Uterus (tissue), 4 donors: ENCODE data around the gene AP3D1. TPM values are rescaled to one million over a fixed set of nuclear protein-coding genes. Genes with fewer than 3 reads are reported as not detected.
A peak's percentile ranks its signal among the peaks of the same experiment; 100 is the strongest.

Experiments
- DNase-seq, 2 donors: peaks; one replicate each; pipeline ENCODE4 v3.0.0-alpha.2; 2019 to 2020
- H3K27ac ChIP-seq, 2 donors: fragments of 200-600 bp; sonication (generic); 1 replicate in 1 of 2; 2 replicates in 1 of 2; pipeline ENCODE4 v1.5.1; 2016 to 2018
- H3K27me3 ChIP-seq, 2 donors: fragments of 200-600 bp; sonication (generic); one replicate each; pipeline ENCODE4 v1.5.1; 2018 to 2019; ENCODE audit warnings: control low read depth in 1 of 2
- H3K36me3 ChIP-seq, 2 donors: fragments of 200-600 bp; sonication (generic); one replicate each; pipeline ENCODE4 v1.5.1; 2019; ENCODE audit warnings: control low read depth in 1 of 2
- H3K4me1 ChIP-seq, 2 donors: fragments of 200-600 bp; sonication (generic); one replicate each; pipeline ENCODE4 v1.5.1; 2018 to 2019; ENCODE audit warnings: control low read depth in 1 of 2
- H3K4me3 ChIP-seq, 2 donors: fragments of 200-600 bp; sonication (generic); 1 replicate in 1 of 2; 2 replicates in 1 of 2; pipeline ENCODE4 v1.5.1; 2018 to 2019; ENCODE audit warnings: mild to moderate bottlenecking in 1 of 2
- H3K9me3 ChIP-seq, 2 donors: fragments of 200-600 bp; sonication (generic); one replicate each; pipeline ENCODE4 v1.5.1; 2019; ENCODE audit warnings: control low read depth in 1 of 2
- CTCF ChIP-seq, 4 experiments: fragments of 200-600 bp in 2 of 4; fragments of 450-650 bp in 2 of 4; sonication (generic) in 2 of 4; IDR thresholded peaks; one replicate each; pipeline ENCODE4 v1.5.1; 2016 to 2019; ENCODE audit warnings: antibody characterized with exemption in 4 of 4, mild to moderate bottlenecking in 2 of 4, moderate library complexity in 1 of 4
- POLR2A ChIP-seq, 2 donors: fragments of 450-650 bp; IDR thresholded peaks; one replicate each; pipeline ENCODE4 v1.6.1; 2016; ENCODE audit warnings: antibody characterized with exemption in 2 of 2, mild to moderate bottlenecking in 1 of 2, moderate library complexity in 1 of 2
- intact Hi-C: fragments of 100-400 bp; cut with DNase I; formaldehyde crosslinking; loops from one replicate; pipeline ENCODE4 v1.15.1; 2023; ENCODE audit warnings: low total_unique reads
- total RNA-seq, 4 donors: library from RNA; depleted of rRNA in 3 of 4; stranded (reverse); fragments of >200 nt in 3 of 4; gene quantifications; one replicate each; pipeline versions ENCODE4 v1.1.0 to v1.2.4, GENCODE V29; 2014 to 2023
- donor health status: DM: yes; HTN: yes; CAD: no.

Gene AP3D1
- total RNA-seq, 4 donors from 2014 or later: 33.8 to 97.5 (median 49.8) TPM

GRCh38 chr19:2050991-2051772 is 100.2 kb downstream of the AP3D1 start, which contains the start of gene MKNK2:
Gene MKNK2 (minus strand): TSS chr19:2051244. CDS start chr19:2050851, 393 bp downstream.
- DNase-seq: peak; percentile 90 to 93
- Histone ChIP-seq H3K27me3 (no peaks in the 10 kb centered on the region), H3K9me3 (no peaks in the 10 kb centered on the region), H3K27ac (peak within 1 kb of the TSS; percentile 97 to 100), H3K36me3 (no peaks in the 10 kb centered on the region), H3K4me3 (peak within 1 kb of the TSS; percentile 53 to 96), H3K4me1 (peaks cover 8 to 52% of the 10 kb centered on the region in 2 donors)
- TF ChIP-seq CTCF (IDR thresholded peaks at IDR 0.05) (peak; percentile 45 to 80 (median 64)), POLR2A (IDR thresholded peaks at IDR 0.05) (peak; percentile 100)
- intact Hi-C loops: no loop called here

Other genes starting within 250 kb of the AP3D1 start
- gene ADAT3, start 246.2 kb downstream of the AP3D1 start, total RNA-seq: 1 to 10 TPM; 1.0 to 5.5 (median 2.8) TPM
- gene SCAMP4, start 246.2 kb downstream of the AP3D1 start, total RNA-seq: 10 to 100 TPM in 3 of 4 donors, 1 to 10 TPM in 1; 9.5 to 68.9 (median 28.0) TPM
- 10 to 100 TPM in 3 of 4 donors, 1 to 10 TPM in 1; 8.2 to 59.4 (median 46.7) TPM for gene CSNK1G2, start 210.4 kb downstream of the AP3D1 start, total RNA-seq
- 100 to 1,000 TPM in 1 of 4 donors, 10 to 100 TPM in 3; 48.2 to 105 (median 61.8) TPM for gene BTBD2, start 135.9 kb downstream of the AP3D1 start, total RNA-seq
- 100 to 1,000 TPM in 2 of 4 donors, 10 to 100 TPM in 2; 34.6 to 155 (median 81.7) TPM for gene MKNK2, start 100.3 kb downstream of the AP3D1 start, total RNA-seq
- gene MOB3A, start 55.2 kb downstream of the AP3D1 start, total RNA-seq: 10 to 100 TPM; 10.2 to 81.4 (median 20.7) TPM
- 10 to 100 TPM in 1 of 4 donors, 1 to 10 TPM in 3; 1.5 to 86.1 (median 5.7) TPM for gene IZUMO4, start 54.7 kb downstream of the AP3D1 start, total RNA-seq
- gene DOT1L, start 12.4 kb upstream of the AP3D1 start, total RNA-seq: 10 to 100 TPM in 2 of 4 donors, 1 to 10 TPM in 2; 3.2 to 45.3 (median 10.0) TPM
- 10 to 100 TPM in 3 of 4 donors, 1 to 10 TPM in 1; 5.9 to 56.7 (median 30.1) TPM for gene PLEKHJ1, start 84.8 kb upstream of the AP3D1 start, total RNA-seq
- 100 to 1,000 TPM in 1 of 4 donors, 10 to 100 TPM in 3; 33.2 to 107 (median 50.6) TPM for gene SF3A2, start 85.3 kb upstream of the AP3D1 start, total RNA-seq
- gene AMH, start 97.8 kb upstream of the AP3D1 start, total RNA-seq: 1 to 10 TPM in 1 of 4 donors, under 1 TPM in 1, not detected in 2; 0.35 to 3.5 TPM
- not detected for gene JSRP1, start 104.9 kb upstream of the AP3D1 start, total RNA-seq
- gene PEAK3, start 130.6 kb upstream of the AP3D1 start, total RNA-seq: under 1 TPM in 2 of 4 donors, not detected in 2; 0.26 to 0.40 TPM
- not detected for gene LINGO3, start 156.6 kb upstream of the AP3D1 start, total RNA-seq
- gene LSM7, start 177.0 kb upstream of the AP3D1 start, total RNA-seq: 100 to 1,000 TPM in 3 of 4 donors, 10 to 100 TPM in 1; 51.8 to 186 (median 142) TPM
- 10 to 100 TPM; 14.3 to 58.5 (median 31.5) TPM for gene SPPL2B, start 177.1 kb upstream of the AP3D1 start, total RNA-seq
- gene TMPRSS9, start 208.7 kb upstream of the AP3D1 start, total RNA-seq: under 1 TPM in 1 of 4 donors, not detected in 3; 0.69 TPM